GM12878 (cell line): ENCODE data around the gene PCDHGA1. TPM values are rescaled to one million over a fixed set of nuclear protein-coding genes. Genes with fewer than 3 reads are reported as not detected.

Experiments used
- ATAC-seq: fragments of 200-7000 bp; cut with Tn5 transposase; 3 replicates; pipeline ENCODE4 v1.9.1; 2020; ENCODE audit warnings: mild to moderate bottlenecking, moderate library complexity
- BruUV-seq: library from RNA; stranded (reverse); fragments of 400-500 nt; replicated peaks from 2 replicates; lab custom pipeline; 2021; lab: Mats Ljungman, UMichigan
- CTCF ChIA-PET: fragments of 300-600 bp; sonication (Branson Sonifier 250); formaldehyde crosslinking; extraction: SDS; loops from one replicate; lab custom pipeline; 2021; ENCODE audit warnings: inconsistent platforms; lab: Yijun Ruan, JAX
- POLR2A ChIA-PET: fragments of 350-600 bp; formaldehyde crosslinking; extraction: SDS; loops from one replicate; lab custom pipeline; 2021; ENCODE audit warnings: inconsistent platforms; lab: Charles Lee
- RAD21 ChIA-PET: fragments of 300-600 bp; sonication (Branson Sonifier 250); formaldehyde crosslinking; loops from one replicate; lab custom pipeline; 2023; ENCODE audit warnings: antibody characterized with exemption; ENCODE audit not compliant: unreplicated experiment; lab: Charles Lee
- SMC1A ChIA-PET: fragments of 300-600 bp; sonication (Branson Sonifier 250); formaldehyde crosslinking; loops from one replicate; lab custom pipeline; 2023; ENCODE audit not compliant: unreplicated experiment, uncharacterized antibody; lab: Charles Lee
- DNase-seq: peaks from one replicate; pipeline ENCODE4 v3.0.0-alpha.2; 2011; ENCODE audit warnings: low read depth, low spot score
- FAIRE-seq: peaks from 3 replicates; lab custom pipeline; 2011; peaks lifted over from hg19 to GRCh38; lab: Jason Lieb, UNC
- H2AFZ ChIP-seq: 2 replicates; pipeline ENCODE4 v1.6.0; 2011; ENCODE audit warnings: low read depth, low read length, control low read depth; ENCODE audit not compliant: control insufficient read depth
- H3K27ac ChIP-seq: 2 replicates; pipeline ENCODE4 v1.5.1; 2011; ENCODE audit warnings: control low read depth; ENCODE audit not compliant: control insufficient read depth, insufficient read depth
- H3K27me3 ChIP-seq, 2 experiments: replicated peaks in 1 of 2; 2 replicates each; pipeline versions ENCODE4 v1.6.0 to v1.6.1; 2011; ENCODE audit warnings: low read length in 1 of 2; ENCODE audit not compliant: control insufficient read depth in 2 of 2, insufficient read depth in 2 of 2
- H3K36me3 ChIP-seq, 2 experiments: 2 replicates each; pipeline ENCODE4 v1.5.1; 2011; ENCODE audit warnings: low read length in 1 of 2; ENCODE audit not compliant: control insufficient read depth in 2 of 2, insufficient read depth in 2 of 2
- H3K4me1 ChIP-seq: 2 replicates; pipeline ENCODE4 v1.6.1; 2011; ENCODE audit warnings: mild to moderate bottlenecking, low read length, moderate library complexity, mixed read lengths; ENCODE audit not compliant: control insufficient read depth, insufficient read depth
- H3K4me2 ChIP-seq: 2 replicates; pipeline ENCODE4 v1.6.0; 2011; ENCODE audit warnings: control low read depth; ENCODE audit not compliant: control insufficient read depth, insufficient read depth
- H3K4me3 ChIP-seq: fragments of 200-600 bp; sonication (generic); 2 replicates; pipeline ENCODE4 v1.5.1; 2016
- H3K79me2 ChIP-seq: 2 replicates; pipeline ENCODE4 v1.6.0; 2011; ENCODE audit warnings: low read length; ENCODE audit not compliant: control insufficient read depth, insufficient read depth
- H3K9ac ChIP-seq: 2 replicates; pipeline ENCODE4 v1.8.0; 2011; ENCODE audit warnings: low read length, control low read depth, mixed read lengths; ENCODE audit not compliant: control insufficient read depth, insufficient read depth
- H3K9me3 ChIP-seq: replicated peaks from 3 replicates; pipeline ENCODE4 v1.5.1; 2011; ENCODE audit warnings: mild to moderate bottlenecking, low read length; ENCODE audit not compliant: control insufficient read depth, insufficient read depth
- H4K20me1 ChIP-seq: 2 replicates; pipeline ENCODE4 v1.6.0; 2011; ENCODE audit not compliant: control insufficient read depth, insufficient read depth
- BCL3 ChIP-seq: IDR thresholded peaks from 2 replicates; pipeline ENCODE4 v1.6.1; 2011; ENCODE audit warnings: borderline replicate concordance, low read depth, mild to moderate bottlenecking, moderate library complexity, low read length; ENCODE audit not compliant: insufficient read depth, poor library complexity, severe bottlenecking
- BHLHE40 ChIP-seq, 2 experiments: fragments of 450-650 bp in 1 of 2; IDR thresholded peaks; 2 replicates each; pipeline ENCODE4 v1.6.1; 2011 to 2017; ENCODE audit warnings: low read depth in 2 of 2, borderline replicate concordance in 1 of 2, improper control_type of control experiment in 1 of 2, low read length in 1 of 2, mild to moderate bottlenecking in 1 of 2
- CTCF ChIP-seq, 3 experiments: IDR thresholded peaks in 2 of 3; conservative IDR thresholded peaks in 1 of 3; 2 replicates each; pipeline ENCODE4 v1.5.1; 2011; ENCODE audit warnings: low read depth in 3 of 3, low read length in 3 of 3, mild to moderate bottlenecking in 3 of 3, control low read depth in 2 of 3, moderate library complexity in 2 of 3, inconsistent platforms in 1 of 3, mixed read lengths in 1 of 3; ENCODE audit not compliant: control insufficient read depth in 2 of 3, insufficient read depth in 1 of 3; ENCODE audit errors: extremely low read depth in 1 of 3
- EP300 ChIP-seq, 2 experiments: fragments of 150-350 bp in 1 of 2; IDR thresholded peaks; 2 replicates each; pipeline ENCODE4 v1.6.1; 2011 to 2012; ENCODE audit warnings: low read depth in 2 of 2, low read length in 2 of 2, borderline replicate concordance in 1 of 2, improper control_type of control experiment in 1 of 2, inconsistent platforms in 1 of 2; ENCODE audit not compliant: control insufficient read depth in 1 of 2
- NBN ChIP-seq: fragments of 450-650 bp; IDR thresholded peaks from 2 replicates; pipeline ENCODE4 v1.6.1; 2016
- RAD21 ChIP-seq: IDR thresholded peaks from 2 replicates; pipeline ENCODE4 v1.6.1; 2011; ENCODE audit warnings: mild to moderate bottlenecking, low read depth, low read length, moderate library complexity; ENCODE audit not compliant: insufficient read depth
- SMARCA5 ChIP-seq: fragments of 450-650 bp; IDR thresholded peaks from 2 replicates; pipeline ENCODE4 v1.6.1; 2017; ENCODE audit warnings: mild to moderate bottlenecking
- SMC3 ChIP-seq: IDR thresholded peaks from 2 replicates; pipeline ENCODE4 v1.6.1; 2011; ENCODE audit warnings: low read length, improper control_type of control experiment, borderline replicate concordance
- SP1 ChIP-seq: IDR thresholded peaks from one replicate; pipeline ENCODE4 v1.6.1; 2011; ENCODE audit warnings: low read depth, low read length
- YY1 ChIP-seq: IDR thresholded peaks from 2 replicates; pipeline ENCODE4 v1.6.1; 2011; ENCODE audit warnings: low read depth, mild to moderate bottlenecking, low read length
- WGBS: methylation state at CpG from one replicate; pipeline ENCODE4 v1.1.6; 2016; ENCODE audit warnings: low lambda C conversion rate; ENCODE audit not compliant: insufficient replicate concordance, insufficient coverage; ENCODE audit errors: missing lambda C conversion rate; 5-methylcytosine and 5-hydroxymethylcytosine counted together
- in situ Hi-C: fragments of 300-500 bp; cut with MboI; formaldehyde crosslinking; loops from 9 replicates; pipeline ENCODE4 v1.14.3; 2018; ENCODE audit warnings: mixed read lengths
- intact Hi-C: fragments of 100-400 bp; cut with micrococcal nuclease; formaldehyde crosslinking; loops from one replicate; pipeline ENCODE4 v1.14.2; 2022; ENCODE audit not compliant: unreplicated experiment
- polyA plus RNA-seq, 11 experiments: library from polyadenylated mRNA; depleted of rRNA in 4 of 11; unstranded in 6 of 11; stranded (reverse) in 5 of 11; fragments of >200 nt; fragmentation: Nextera tagmentation in 4 of 11; fragmentation: Illumina TruSeq in 1 of 11; extraction: Ambion mirVana in 4 of 11; extraction: Trizol in 1 of 11; gene quantifications; 1 replicate in 1 of 11; 2 replicates in 10 of 11; pipeline versions ENCODE4 v1.2.1 to v1.2.3, GENCODE V29; 2011 to 2016; ENCODE audit warnings: inconsistent platforms in 2 of 11, missing spikeins in 2 of 11, low read depth in 1 of 11
- total RNA-seq, 4 experiments: library from RNA; depleted of rRNA in 3 of 4; stranded (reverse); fragments of >200 nt in 3 of 4; fragmentation: Illumina TruSeq in 1 of 4; extraction: Trizol in 1 of 4; gene quantifications; 2 replicates each; pipeline versions ENCODE4 v1.2.1 to v1.2.3, GENCODE V29; 2013 to 2021

PCDHGA1 gene
- total and polyA plus RNA-seq, 10 of the 15 experiments (the other 5 are each of a cell fraction or from before 2014, with no cell fraction given), result 0.02 to 0.51 (median 0.19) TPM; not detected in 3

- peak overlapping the region; percentile 25; the same call in 1 of the 2 replicates for H3K9ac ChIP-seq
- H3K27ac ChIP-seq, result peak overlapping the region; percentile 90
- no TSS peak for BruUV-seq
- FAIRE-seq (no peak), DNase-seq (no peak), ATAC-seq (peak; percentile 44)
- peaks cover 7 to 10% of the 10 kb centered on the region in 2 experiments for H3K36me3 ChIP-seq
- in situ Hi-C loops, result no loop called here
- peak overlapping the region; percentile 16; the same call in 1 of the 2 replicates for H2AFZ ChIP-seq
- H3K4me3 ChIP-seq, result peak overlapping the region; percentile 69
- no peaks in the 10 kb centered on the region for H4K20me1 ChIP-seq
- TF ChIP-seq YY1 (peak; percentile 59), NBN (peak; percentile 16; the same call in 1 of the 2 replicates), BHLHE40 (IDR thresholded peaks at IDR 0.05; ENCODE audit: borderline replicate concordance in 1 of 2, low read depth in 2 of 2, low read length in 1 of 2) (peak in 1 of 2 experiments; percentile 48; a peak in 1 of 4 replicates), BCL3 (peak; percentile 46), SMARCA5 (no peak), SP1 (peak; percentile 4), CTCF (IDR thresholded peaks at IDR 0.05 in 2 of 3, conservative IDR thresholded peaks at IDR 0.05 in 1 of 3; ENCODE audit: control insufficient read depth in 2 of 3, extremely low read depth in 1 of 3, insufficient read depth in 1 of 3, low read depth in 3 of 3, low read length in 3 of 3) (peak; percentile 81 to 94 (median 89)), SMC3 (peak; percentile 56; the same call in 1 of the 2 replicates), EP300 (IDR thresholded peaks at IDR 0.05; ENCODE audit: borderline replicate concordance in 1 of 2, control insufficient read depth in 1 of 2, low read depth in 2 of 2, low read length in 2 of 2) (no peak), RAD21 (peak; percentile 69)
- POLR2A ChIA-PET, result interaction anchor here (0.8 to 2.5 kb wide), 2 partner anchors 11 to 100 kb away, joined by 3 to 10 read pairs; partner anchors contain the start of gene PCDHGA10
- RAD21 ChIA-PET, result interaction anchor here (0.6 to 11.6 kb wide), 12 partner anchors 11 to 112 kb away, joined by 3 to 109 read pairs (median 9); partner anchors contain the start of genes PCDHGA11, PCDHGA12, PCDHGB7 and PCDHGC3
- CTCF ChIA-PET, result interaction anchor here (0.5 to 11.9 kb wide), 29 partner anchors 9 to 570 kb away, joined by 3 to 213 read pairs (median 7); partner anchors contain the start of genes FCHSD1, PCDHGA10, PCDHGA11 and PCDHGA12
- peaks cover 76% of the 10 kb centered on the region for H3K4me1 ChIP-seq
- SMC1A ChIA-PET, result interaction anchor here (0.7 to 10.8 kb wide), 16 partner anchors 13 to 142 kb away, joined by 3 to 176 read pairs (median 4); partner anchors contain the start of genes DIAPH1, PCDHGA10, PCDHGA12 and PCDHGB3
- intact Hi-C loops, result loop anchor here (1.0 to 5.0 kb wide), 3 partner anchors 82 to 125 kb away; partner anchors contain the start of genes HDAC3, PCDHGA11, PCDHGA12 and RELL2
- H3K27me3 ChIP-seq, result no peaks in the 10 kb centered on the region
- H3K9me3 ChIP-seq, result no peaks in the 10 kb centered on the region
- under 1% methylated on average over 28 of the region's 28 CpGs for WGBS
- H3K79me2 ChIP-seq, result peaks cover 15% of the 10 kb centered on the region
- peak overlapping the region; percentile 89 for H3K4me2 ChIP-seq
These were observed 182.1 kb downstream of the PCDHGA1 start for GRCh38 chr5:141512390-141512910.
